Esophagus squamous epithelium (tissue), 4 donors: ENCODE data around the gene SYTL3.

Experiments used
- CTCF ChIP-seq, 6 experiments: fragments of 450-650 bp in 4 of 6; fragments of 200-600 bp in 2 of 6; sonication (generic) in 2 of 6; IDR thresholded peaks; one replicate each; pipeline ENCODE4 v1.5.1; 2016 to 2019; ENCODE audit warnings: antibody characterized with exemption in 6 of 6, mild to moderate bottlenecking in 4 of 6, moderate library complexity in 4 of 6
- POLR2A ChIP-seq, 4 donors: fragments of 450-650 bp; IDR thresholded peaks; one replicate each; pipeline ENCODE4 v1.6.1; 2017; ENCODE audit warnings: antibody characterized with exemption in 4 of 4, mild to moderate bottlenecking in 4 of 4, moderate library complexity in 3 of 4

GRCh38 chr6:158684311-158684710 lies 34.5 kb downstream of the SYTL3 start:
- TF ChIP-seq POLR2A (IDR thresholded peaks at IDR 0.05) (no peak), CTCF (IDR thresholded peaks at IDR 0.05) (no peak)
